GM23338 (cell line): ENCODE data around the gene ZNF438. TPM values are rescaled to one million over a fixed set of nuclear protein-coding genes. Genes with fewer than 3 reads are reported as not detected.

ENCODE experiments used
- ATAC-seq: fragments of 200-7000 bp; cut with Tn5 transposase; 3 replicates; pipeline ENCODE4 v1.9.1; 2020
- DNase-seq: peaks from one replicate; pipeline ENCODE4 v3.0.0-alpha.2; 2015; ENCODE audit warnings: low spot score
- H2AFZ ChIP-seq: fragments of 200-600 bp; sonication (generic); 2 replicates; pipeline ENCODE4 v1.8.0; 2016; ENCODE audit warnings: antibody characterized with exemption, mild to moderate bottlenecking, moderate library complexity
- H3F3A ChIP-seq: fragments of 200-600 bp; sonication (generic); replicated peaks from 2 replicates; pipeline ENCODE4 v1.8.0; 2017; ENCODE audit warnings: antibody characterized with exemption, mixed run types, low read depth
- H3K27ac ChIP-seq: fragments of 200-600 bp; sonication (generic); 2 replicates; pipeline ENCODE4 v1.6.1; 2016; ENCODE audit warnings: low read depth
- H3K27me3 ChIP-seq: fragments of 200-600 bp; sonication (generic); 2 replicates; pipeline ENCODE4 v1.8.0; 2016; ENCODE audit warnings: mild to moderate bottlenecking, mixed run types, moderate library complexity; ENCODE audit not compliant: insufficient read depth
- H3K36me3 ChIP-seq: fragments of 200-600 bp; sonication (generic); 2 replicates; pipeline ENCODE4 v1.8.0; 2016; ENCODE audit warnings: mild to moderate bottlenecking; ENCODE audit not compliant: insufficient read depth
- H3K4me1 ChIP-seq: fragments of 200-600 bp; sonication (generic); 2 replicates; pipeline ENCODE4 v1.8.0; 2016; ENCODE audit warnings: mild to moderate bottlenecking, moderate library complexity; ENCODE audit not compliant: insufficient read depth
- H3K4me2 ChIP-seq: fragments of 200-600 bp; sonication (generic); 2 replicates; pipeline ENCODE4 v1.7.1; 2017; ENCODE audit warnings: mixed run types
- H3K4me3 ChIP-seq: fragments of 200-600 bp; sonication (generic); 2 replicates; pipeline ENCODE4 v1.6.1; 2016; ENCODE audit warnings: mixed run types
- H3K79me2 ChIP-seq: fragments of 200-600 bp; sonication (generic); replicated peaks from 2 replicates; pipeline ENCODE4 v1.8.0; 2017; ENCODE audit warnings: mild to moderate bottlenecking; ENCODE audit not compliant: insufficient read depth
- H3K9me2 ChIP-seq: fragments of 200-600 bp; sonication (generic); 2 replicates; pipeline ENCODE4 v1.8.0; 2017; ENCODE audit not compliant: insufficient read depth
- H4K20me1 ChIP-seq: fragments of 200-600 bp; sonication (generic); replicated peaks from 2 replicates; pipeline ENCODE4 v1.8.0; 2017; ENCODE audit warnings: mild to moderate bottlenecking; ENCODE audit not compliant: insufficient read depth
- H3K27ac Mint-ChIP-seq: 2 replicates; pipeline ENCODE4 v1.8.0; 2020; ENCODE audit warnings: inconsistent platforms, mild to moderate bottlenecking, moderate library complexity, mixed read lengths
- H3K27me3 Mint-ChIP-seq: 3 replicates; pipeline ENCODE4 v1.8.0; 2022; ENCODE audit warnings: low read depth, mild to moderate bottlenecking, moderate library complexity, mixed read lengths, inconsistent platforms; ENCODE audit not compliant: insufficient read depth, poor library complexity
- H3K36me3 Mint-ChIP-seq: 3 replicates; pipeline ENCODE4 v1.8.0; 2021; ENCODE audit warnings: low read depth, mild to moderate bottlenecking, inconsistent platforms, moderate library complexity, mixed read lengths
- H3K4me1 Mint-ChIP-seq: 3 replicates; pipeline ENCODE4 v1.8.0; 2020; ENCODE audit warnings: mild to moderate bottlenecking, inconsistent platforms, mixed read lengths
- H3K4me3 Mint-ChIP-seq: 3 replicates; pipeline ENCODE4 v1.8.0; 2021; ENCODE audit warnings: moderate library complexity, mild to moderate bottlenecking, inconsistent platforms, mixed read lengths
- H3K9me3 Mint-ChIP-seq: 3 replicates; pipeline ENCODE4 v1.8.0; 2020; ENCODE audit warnings: moderate library complexity, mild to moderate bottlenecking, inconsistent platforms, mixed read lengths
- CREB1 ChIP-seq: fragments of 250-450 bp; sonication (Bioruptor Pico); IDR thresholded peaks from 2 replicates; pipeline ENCODE4 v1.5.0; 2020; ENCODE audit warnings: low read depth, mild to moderate bottlenecking, moderate library complexity
- EZH2 ChIP-seq: fragments of 200-600 bp; sonication (generic); IDR thresholded peaks from one replicate; pipeline ENCODE4 v1.8.0; 2017; ENCODE audit warnings: antibody characterized with exemption, mild to moderate bottlenecking, low read depth; ENCODE audit not compliant: unreplicated experiment
- EZH2phosphoT487 ChIP-seq: fragments of 200-600 bp; sonication (generic); IDR thresholded peaks from one replicate; pipeline ENCODE4 v1.8.1; 2018; ENCODE audit warnings: antibody characterized with exemption; ENCODE audit not compliant: unreplicated experiment
- JUNB ChIP-seq: IDR thresholded peaks from one replicate; pipeline ENCODE4 v1.6.1; 2016; ENCODE audit warnings: antibody characterized with exemption; ENCODE audit not compliant: unreplicated experiment
- NANOG ChIP-seq: IDR thresholded peaks from 2 replicates; pipeline ENCODE4 v1.6.1; 2016; ENCODE audit warnings: antibody characterized with exemption, borderline replicate concordance
- POLR2AphosphoS5 ChIP-seq: IDR thresholded peaks from 2 replicates; pipeline ENCODE4 v1.6.1; 2016; ENCODE audit warnings: antibody characterized with exemption, low read depth
- REST ChIP-seq: IDR thresholded peaks from one replicate; pipeline ENCODE4 v1.6.1; 2018; ENCODE audit warnings: antibody characterized with exemption; ENCODE audit not compliant: unreplicated experiment
- STAT1 ChIP-seq: IDR thresholded peaks from one replicate; pipeline ENCODE4 v1.6.1; 2016; ENCODE audit warnings: antibody characterized with exemption; ENCODE audit not compliant: unreplicated experiment
- ZNF462 ChIP-seq: fragments of 250-450 bp; sonication (Bioruptor Pico); IDR thresholded peaks from 2 replicates; pipeline ENCODE4 v1.5.0; 2020; ENCODE audit warnings: mild to moderate bottlenecking, moderate library complexity
- polyA plus RNA-seq: library from polyadenylated mRNA; unstranded; fragments of >200 nt; fragmentation: Nextera tagmentation; extraction: Ambion mirVana; gene quantifications from 2 replicates; pipeline ENCODE4 v1.2.1, GENCODE V29; 2016
- total RNA-seq: library from RNA; depleted of rRNA; stranded (reverse); fragments of >200 nt; shearing (Covaris generic); gene quantifications from 2 replicates; pipeline ENCODE4 v1.2.3, GENCODE V29; 2014
- TF ChIP-seq, protein P1 (sequence below), 2 experiments: fragments of 200-600 bp in 1 of 2; sonication (generic) in 1 of 2; conservative IDR thresholded peaks; 2 replicates each; pipeline versions ENCODE4 v1.5.1 to v1.6.1; 2016 to 2017; ENCODE audit warnings: antibody characterized with exemption in 2 of 2, low read depth in 2 of 2, mild to moderate bottlenecking in 2 of 2, moderate library complexity in 1 of 2

Gene ZNF438
- total and polyA plus RNA-seq, 2 experiments from 2014 or later: 0.91 to 0.94 TPM

DNA sequence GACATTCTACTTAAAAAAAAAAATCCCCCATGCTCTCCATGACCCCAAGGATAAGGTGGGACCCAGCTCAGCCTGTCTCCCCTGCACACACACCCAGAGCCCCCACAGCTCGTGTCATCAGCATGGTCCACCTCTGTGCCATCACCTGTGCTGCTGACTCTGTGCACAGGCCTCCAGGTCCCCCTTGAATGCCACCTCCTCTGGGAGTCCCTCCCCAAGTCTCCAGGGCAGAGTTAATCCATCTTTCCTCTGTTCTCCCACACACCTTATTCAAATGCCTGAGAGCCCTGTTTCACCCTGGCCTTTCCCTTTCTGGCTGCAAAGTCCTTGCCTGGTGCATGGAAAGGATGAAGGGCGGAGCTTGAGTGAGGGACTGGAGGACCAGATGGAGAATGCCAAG lies 208.0 kb downstream of the ZNF438 start (continued):
- TF ChIP-seq, protein P1, sequence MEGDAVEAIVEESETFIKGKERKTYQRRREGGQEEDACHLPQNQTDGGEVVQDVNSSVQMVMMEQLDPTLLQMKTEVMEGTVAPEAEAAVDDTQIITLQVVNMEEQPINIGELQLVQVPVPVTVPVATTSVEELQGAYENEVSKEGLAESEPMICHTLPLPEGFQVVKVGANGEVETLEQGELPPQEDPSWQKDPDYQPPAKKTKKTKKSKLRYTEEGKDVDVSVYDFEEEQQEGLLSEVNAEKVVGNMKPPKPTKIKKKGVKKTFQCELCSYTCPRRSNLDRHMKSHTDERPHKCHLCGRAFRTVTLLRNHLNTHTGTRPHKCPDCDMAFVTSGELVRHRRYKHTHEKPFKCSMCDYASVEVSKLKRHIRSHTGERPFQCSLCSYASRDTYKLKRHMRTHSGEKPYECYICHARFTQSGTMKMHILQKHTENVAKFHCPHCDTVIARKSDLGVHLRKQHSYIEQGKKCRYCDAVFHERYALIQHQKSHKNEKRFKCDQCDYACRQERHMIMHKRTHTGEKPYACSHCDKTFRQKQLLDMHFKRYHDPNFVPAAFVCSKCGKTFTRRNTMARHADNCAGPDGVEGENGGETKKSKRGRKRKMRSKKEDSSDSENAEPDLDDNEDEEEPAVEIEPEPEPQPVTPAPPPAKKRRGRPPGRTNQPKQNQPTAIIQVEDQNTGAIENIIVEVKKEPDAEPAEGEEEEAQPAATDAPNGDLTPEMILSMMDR (conservative IDR thresholded peaks at IDR 0.05; ENCODE audit: low read depth in 2 of 2): no peak
- no peak for TF ChIP-seq CREB1 (CRISPR knock-in tag)

DNA sequence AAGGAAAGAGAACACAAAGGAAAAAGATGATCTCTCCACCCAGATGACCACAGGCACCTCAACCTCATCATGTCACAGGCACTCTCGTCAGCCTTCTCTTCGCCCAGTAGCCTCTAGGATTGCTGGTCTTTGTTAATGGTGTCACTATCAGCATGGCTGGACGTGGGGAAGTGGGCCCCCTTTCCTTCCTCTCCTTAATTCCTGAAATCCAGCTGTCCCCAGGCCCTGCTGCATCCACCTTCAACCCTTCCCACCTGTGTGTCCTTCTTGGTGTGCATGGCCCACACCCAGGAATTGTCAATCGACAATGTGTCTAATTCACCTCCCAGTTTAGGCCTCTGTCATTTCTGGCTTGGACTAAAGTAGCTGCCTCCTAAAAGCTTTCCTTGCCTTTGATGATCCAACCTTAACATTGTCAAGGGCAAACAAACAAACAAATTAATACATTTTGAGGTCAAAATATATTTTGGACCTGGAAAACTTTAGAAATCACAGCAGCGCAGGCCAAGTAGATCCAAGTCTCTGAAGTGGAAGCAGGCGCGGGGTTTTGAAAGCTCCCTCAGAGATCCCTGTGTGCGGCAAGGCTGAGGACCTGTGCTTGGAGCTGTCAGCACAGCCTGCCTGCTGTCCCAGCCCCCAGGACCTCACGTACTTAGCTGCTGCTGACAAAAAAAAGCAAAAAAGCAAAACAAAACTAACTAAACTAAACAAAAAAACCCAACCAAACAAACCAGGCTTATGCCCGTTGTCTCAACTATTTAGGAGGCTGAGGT lies 208.8 kb downstream of the ZNF438 start:
- H3K36me3 ChIP-seq: no peaks in the 10 kb centered on the region
- no peak overlapping the region for H3K27ac ChIP-seq
- H4K20me1 ChIP-seq: no peaks in the 10 kb centered on the region
- H2AFZ ChIP-seq: no peak overlapping the region
- no peak for DNase-seq
- H3K4me3 Mint-ChIP-seq: no peak overlapping the region
- peaks cover 29% of the 10 kb centered on the region for H3K4me1 Mint-ChIP-seq
- H3F3A ChIP-seq: no peaks in the 10 kb centered on the region
- no peak overlapping the region for H3K27ac Mint-ChIP-seq
- no peaks in the 10 kb centered on the region for H3K79me2 ChIP-seq
- H3K27me3 Mint-ChIP-seq: peaks cover 21% of the 10 kb centered on the region
- H3K4me3 ChIP-seq: no peak overlapping the region
- no peaks in the 10 kb centered on the region; the same call in 2 of the 3 replicates for H3K36me3 Mint-ChIP-seq
- H3K9me3 Mint-ChIP-seq: peaks cover 3% of the 10 kb centered on the region; the same call in 1 of the 3 replicates
- ATAC-seq: no peak
- peaks cover 5% of the 10 kb centered on the region; the same call in 1 of the 2 replicates for H3K9me2 ChIP-seq
- no peak for TF ChIP-seq ZNF462
- no peak for TF ChIP-seq EZH2phosphoT487
- no peak for TF ChIP-seq REST
- no peak for TF ChIP-seq STAT1
- TF ChIP-seq, protein P1 (conservative IDR thresholded peaks at IDR 0.05; ENCODE audit: low read depth in 2 of 2): no peak
- no peak for TF ChIP-seq POLR2AphosphoS5
- no peak for TF ChIP-seq EZH2
- TF ChIP-seq JUNB: no peak
- no peak for TF ChIP-seq CREB1 (CRISPR knock-in tag)
- TF ChIP-seq NANOG: no peak
- H3K4me1 ChIP-seq: peaks cover 13% of the 10 kb centered on the region
- H3K27me3 ChIP-seq: no peaks in the 10 kb centered on the region
- no peak overlapping the region for H3K4me2 ChIP-seq
